Gastrocnemius medialis (tissue), 4 donors: ENCODE data around the gene KLC4. TPM values are rescaled to one million over a fixed set of nuclear protein-coding genes. Genes with fewer than 3 reads are reported as not detected.

Source experiments
- ATAC-seq, 2 donors: fragments of 150-250 bp; one replicate each; pipeline ENCODE4 v1.9.1; 2016
- DNase-seq, 2 donors: peaks; one replicate each; pipeline ENCODE4 v3.0.0-alpha.2; 2019
- H3K27ac ChIP-seq, 4 donors: fragments of 200-600 bp; sonication (generic); 1 replicate in 1 of 4; 2 replicates in 3 of 4; pipeline ENCODE4 v1.5.1; 2016 to 2018; ENCODE audit warnings: mild to moderate bottlenecking in 2 of 4, moderate library complexity in 1 of 4
- H3K27me3 ChIP-seq, 3 donors: fragments of 200-600 bp; sonication (generic) in 2 of 3; 1 replicate in 1 of 3; 2 replicates in 2 of 3; pipeline versions ENCODE4 v1.5.1 to v1.6.0; 2016 to 2019; ENCODE audit warnings: mild to moderate bottlenecking in 1 of 3, moderate library complexity in 1 of 3
- H3K36me3 ChIP-seq, 2 donors: fragments of 200-600 bp; sonication (generic) in 1 of 2; one replicate each; pipeline ENCODE4 v1.5.1; 2017 to 2018
- H3K4me1 ChIP-seq, 2 donors: fragments of 200-600 bp; sonication (generic) in 1 of 2; one replicate each; pipeline ENCODE4 v1.5.1; 2016 to 2017; ENCODE audit warnings: mild to moderate bottlenecking in 2 of 2
- H3K4me3 ChIP-seq, 4 donors: fragments of 200-600 bp; sonication (generic) in 3 of 4; 1 replicate in 1 of 4; 2 replicates in 3 of 4; pipeline ENCODE4 v1.5.1; 2016 to 2019; ENCODE audit warnings: mild to moderate bottlenecking in 2 of 4
- H3K9me3 ChIP-seq, 3 donors: fragments of 200-600 bp; sonication (generic) in 2 of 3; 1 replicate in 1 of 3; 2 replicates in 2 of 3; pipeline ENCODE4 v1.5.1; 2016 to 2019
- CTCF ChIP-seq, 5 experiments: fragments of 450-650 bp in 3 of 5; fragments of 200-600 bp in 2 of 5; sonication (generic) in 2 of 5; IDR thresholded peaks in 4 of 5; conservative IDR thresholded peaks in 1 of 5; 1 replicate in 4 of 5; 2 replicates in 1 of 5; pipeline ENCODE4 v1.5.1; 2016 to 2019; ENCODE audit warnings: antibody characterized with exemption in 5 of 5, mild to moderate bottlenecking in 3 of 5, moderate library complexity in 3 of 5
- POLR2A ChIP-seq, 2 donors: fragments of 450-650 bp; IDR thresholded peaks; one replicate each; pipeline ENCODE4 v1.6.1; 2017; ENCODE audit warnings: antibody characterized with exemption in 2 of 2, mild to moderate bottlenecking in 2 of 2, moderate library complexity in 2 of 2
- in situ Hi-C, 4 donors: fragments of 200-750 bp; cut with MboI; loops; one replicate each; pipeline versions ENCODE4 v1.15.0 to v1.8.0; 2017; ENCODE audit warnings: low sequenced_read_pairs in 4 of 4
- intact Hi-C: fragments of 100-400 bp; cut with DNase I; formaldehyde crosslinking; loops from one replicate; pipeline ENCODE4 v1.15.1; 2023; ENCODE audit warnings: low total_unique reads
- total RNA-seq, 4 donors: library from RNA; depleted of rRNA; stranded (reverse); fragments of >200 nt; gene quantifications; one replicate each; pipeline versions ENCODE4 v1.1.0 to v1.2.3, GENCODE V29; 2016

Gene KLC4
- total RNA-seq, 4 donors from 2014 or later = 12.2 to 19.3 (median 14.6) TPM

GRCh38 chr6:43075670-43076463, 16.4 kb downstream of the KLC4 start, which contains the start of gene PTK7:
Gene PTK7, plus strand, starts transcription at chr6:43076314. Its CDS starts 175 bp downstream, at chr6:43076489.
- ATAC-seq (no peak), DNase-seq (no peak)
- intact Hi-C loops = no loop called here
- in situ Hi-C loops = no loop called here
- Histone ChIP-seq H3K27ac (no peak within 1 kb of the TSS), H3K9me3 (no peaks in the 10 kb centered on the region), H3K4me3 (peak within 1 kb of the TSS; percentile 40 to 46 (median 46)), H3K36me3 (peaks cover 0 to 36% of the 10 kb centered on the region in 2 donors), H3K4me1 (peaks cover 0 to 9% of the 10 kb centered on the region in 2 donors), H3K27me3 (peaks cover 9 to 17% (median 13%) of the 10 kb centered on the region in 3 donors)
- TF ChIP-seq CTCF (IDR thresholded peaks at IDR 0.05 in 4 of 5, conservative IDR thresholded peaks at IDR 0.05 in 1 of 5) (no peak), POLR2A (IDR thresholded peaks at IDR 0.05) (no peak)

- DNase-seq (no peak), ATAC-seq (no peak)
- TF ChIP-seq POLR2A (IDR thresholded peaks at IDR 0.05) (no peak), CTCF (IDR thresholded peaks at IDR 0.05 in 4 of 5, conservative IDR thresholded peaks at IDR 0.05 in 1 of 5) (no peak)
- H3K27me3 ChIP-seq = peaks cover 9 to 17% (median 13%) of the 10 kb centered on the region in 3 donors
- intact Hi-C loops = no loop called here
- H3K4me1 ChIP-seq = peaks cover 0 to 9% of the 10 kb centered on the region in 2 donors
- H3K9me3 ChIP-seq = no peaks in the 10 kb centered on the region
- H3K36me3 ChIP-seq = peaks cover 0 to 27% of the 10 kb centered on the region in 2 donors
- in situ Hi-C loops = no loop called here
- peak overlapping the region; percentile 40 to 46 (median 46) for H3K4me3 ChIP-seq
- H3K27ac ChIP-seq = no peak overlapping the region
Measured at GRCh38 chr6:43076464-43077332, 17.3 kb downstream of the KLC4 start.

GRCh38 chr6:43077333-43077809, 17.9 kb downstream of the KLC4 start:
- ATAC-seq (no peak), DNase-seq (no peak)
- peak overlapping the region in 2 of 4 donors; percentile 45 to 46 for H3K4me3 ChIP-seq
- H3K27ac ChIP-seq = no peak overlapping the region
- TF ChIP-seq POLR2A (IDR thresholded peaks at IDR 0.05) (no peak), CTCF (IDR thresholded peaks at IDR 0.05 in 4 of 5, conservative IDR thresholded peaks at IDR 0.05 in 1 of 5) (no peak)
- intact Hi-C loops (no loop called here), in situ Hi-C loops (no loop called here)
- peaks cover 9 to 17% (median 13%) of the 10 kb centered on the region in 3 donors for H3K27me3 ChIP-seq
- peaks cover 0 to 21% of the 10 kb centered on the region in 2 donors for H3K36me3 ChIP-seq
- H3K4me1 ChIP-seq = peaks cover 0 to 9% of the 10 kb centered on the region in 2 donors
- H3K9me3 ChIP-seq = no peaks in the 10 kb centered on the region

GRCh38 chr6:43077981-43078511, 18.6 kb downstream of the KLC4 start:
- in situ Hi-C loops = no loop called here
- TF ChIP-seq CTCF (IDR thresholded peaks at IDR 0.05 in 4 of 5, conservative IDR thresholded peaks at IDR 0.05 in 1 of 5) (no peak), POLR2A (IDR thresholded peaks at IDR 0.05) (no peak)
- DNase-seq (no peak), ATAC-seq (no peak)
- Histone ChIP-seq H3K9me3 (no peaks in the 10 kb centered on the region), H3K36me3 (peaks cover 0 to 14% of the 10 kb centered on the region in 2 donors), H3K27me3 (peaks cover 9 to 17% (median 13%) of the 10 kb centered on the region in 3 donors), H3K4me1 (peaks cover 0 to 9% of the 10 kb centered on the region in 2 donors), H3K27ac (no peak overlapping the region), H3K4me3 (no peak overlapping the region)
- intact Hi-C loops = no loop called here
